ENCODE measurements around the gene LAD1.

DNA sequence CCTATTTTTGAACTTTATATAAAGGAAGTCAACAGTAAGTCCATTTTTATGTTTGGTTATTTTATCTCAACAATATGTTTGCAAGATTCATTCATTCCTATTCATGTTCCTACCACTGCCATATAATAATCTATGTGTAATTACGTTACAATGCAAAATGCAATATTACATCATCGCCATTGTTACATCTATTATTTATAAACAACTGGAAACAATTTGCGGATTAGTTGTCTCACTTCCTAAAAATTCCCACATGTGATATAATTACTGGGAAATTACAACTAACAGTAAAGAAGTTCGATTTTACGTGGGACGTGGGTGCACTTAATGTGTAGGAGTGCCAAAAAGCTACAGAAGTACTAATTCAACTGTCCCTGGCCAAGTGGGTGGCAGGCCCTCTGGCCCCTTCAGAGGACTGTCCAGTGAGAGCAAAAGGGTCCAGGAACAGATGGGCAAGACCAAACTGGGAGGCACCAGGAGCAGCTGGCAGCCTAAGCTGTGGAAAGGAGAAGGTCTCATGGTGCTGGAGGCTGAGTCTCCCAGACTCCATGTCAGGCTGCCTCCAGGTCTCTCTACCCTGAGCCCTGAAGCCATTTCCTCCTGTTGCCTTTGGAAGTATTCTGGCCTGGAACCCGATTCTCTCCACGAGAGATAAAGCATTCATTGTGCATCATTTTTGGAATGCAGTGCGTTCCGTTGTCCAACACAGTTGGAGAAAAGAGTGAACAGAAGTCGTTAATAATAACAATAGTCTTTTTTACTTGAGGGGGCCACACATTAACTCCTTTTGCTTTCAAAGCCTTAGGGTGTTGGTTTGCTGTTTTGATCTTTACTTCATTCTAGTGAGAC, 64.6 kb downstream of the LAD1 start:
- TF ChIP-seq, protein P1, sequence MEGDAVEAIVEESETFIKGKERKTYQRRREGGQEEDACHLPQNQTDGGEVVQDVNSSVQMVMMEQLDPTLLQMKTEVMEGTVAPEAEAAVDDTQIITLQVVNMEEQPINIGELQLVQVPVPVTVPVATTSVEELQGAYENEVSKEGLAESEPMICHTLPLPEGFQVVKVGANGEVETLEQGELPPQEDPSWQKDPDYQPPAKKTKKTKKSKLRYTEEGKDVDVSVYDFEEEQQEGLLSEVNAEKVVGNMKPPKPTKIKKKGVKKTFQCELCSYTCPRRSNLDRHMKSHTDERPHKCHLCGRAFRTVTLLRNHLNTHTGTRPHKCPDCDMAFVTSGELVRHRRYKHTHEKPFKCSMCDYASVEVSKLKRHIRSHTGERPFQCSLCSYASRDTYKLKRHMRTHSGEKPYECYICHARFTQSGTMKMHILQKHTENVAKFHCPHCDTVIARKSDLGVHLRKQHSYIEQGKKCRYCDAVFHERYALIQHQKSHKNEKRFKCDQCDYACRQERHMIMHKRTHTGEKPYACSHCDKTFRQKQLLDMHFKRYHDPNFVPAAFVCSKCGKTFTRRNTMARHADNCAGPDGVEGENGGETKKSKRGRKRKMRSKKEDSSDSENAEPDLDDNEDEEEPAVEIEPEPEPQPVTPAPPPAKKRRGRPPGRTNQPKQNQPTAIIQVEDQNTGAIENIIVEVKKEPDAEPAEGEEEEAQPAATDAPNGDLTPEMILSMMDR (conservative IDR thresholded peaks at IDR 0.05; ENCODE audit: low read length), result no peak
- no peak for TF ChIP-seq EZH2phosphoT487 (IDR thresholded peaks at IDR 0.05; ENCODE audit: borderline replicate concordance, low read depth, low read length)
